Fibroblast of pulmonary artery (primary cell): Measurements from ENCODE around the gene PPP2CA.

Experiments used
- DNase-seq: peaks from one replicate; pipeline ENCODE4 v3.0.0-alpha.2; 2010; ENCODE audit warnings: low read depth
- H3K4me3 ChIP-seq: replicated peaks from 2 replicates; pipeline ENCODE4 v1.5.1; 2011; ENCODE audit warnings: low read depth, mild to moderate bottlenecking, control low read depth, low read length, moderate library complexity
- TF ChIP-seq, protein P1 (sequence below): IDR thresholded peaks from 2 replicates; pipeline ENCODE4 v1.5.1; 2011; ENCODE audit warnings: mild to moderate bottlenecking, control low read depth, low read length, inconsistent platforms; ENCODE audit errors: missing control alignments

The PPP2CA gene

DNA sequence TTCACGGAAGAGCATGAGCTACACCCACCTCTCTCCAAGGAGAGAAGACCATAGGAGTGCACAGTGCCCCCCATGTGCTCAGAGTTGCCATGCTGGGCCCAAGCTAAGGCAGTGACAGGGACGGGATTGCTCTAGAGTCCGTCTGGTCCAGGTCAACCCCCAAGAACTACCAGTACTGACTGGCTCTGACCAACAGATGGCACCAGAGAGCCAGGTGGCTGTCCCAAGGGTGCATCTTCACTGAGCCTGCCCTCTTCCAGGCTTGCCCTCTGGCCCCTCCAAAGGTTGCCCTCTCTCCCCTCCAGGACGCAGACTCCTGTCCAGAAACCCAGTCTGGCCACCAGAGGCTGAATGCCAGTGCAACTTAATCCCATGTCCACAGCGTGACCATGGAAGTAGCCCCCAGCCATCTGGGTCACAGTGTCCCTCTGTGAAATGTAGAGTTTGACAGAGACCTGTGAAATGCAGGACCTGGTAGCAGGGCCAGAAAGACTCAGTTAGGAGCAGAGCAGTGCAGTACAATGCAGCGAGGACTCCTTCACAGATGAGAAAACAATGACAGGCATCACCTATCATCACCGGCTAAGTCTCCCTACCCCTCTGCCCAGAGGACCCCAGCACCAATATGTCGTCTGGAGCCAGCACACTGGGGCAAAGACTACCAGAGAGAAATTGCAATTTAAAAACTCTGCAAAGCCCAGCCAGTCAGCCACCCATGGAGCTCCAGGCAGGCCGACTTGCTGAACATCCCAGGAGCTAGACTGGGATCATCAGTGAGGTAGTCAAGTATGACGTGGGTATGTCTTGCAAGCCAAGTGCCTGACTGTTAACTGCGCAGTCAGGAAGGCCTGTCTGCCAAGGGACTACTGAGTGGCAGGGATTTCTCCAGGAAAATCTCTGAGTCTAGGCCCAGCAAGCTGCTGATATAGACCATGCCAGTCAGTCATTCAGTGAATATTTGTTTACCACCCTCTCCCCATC, 41.4 kb downstream of the PPP2CA start:
- TF ChIP-seq, protein P1, sequence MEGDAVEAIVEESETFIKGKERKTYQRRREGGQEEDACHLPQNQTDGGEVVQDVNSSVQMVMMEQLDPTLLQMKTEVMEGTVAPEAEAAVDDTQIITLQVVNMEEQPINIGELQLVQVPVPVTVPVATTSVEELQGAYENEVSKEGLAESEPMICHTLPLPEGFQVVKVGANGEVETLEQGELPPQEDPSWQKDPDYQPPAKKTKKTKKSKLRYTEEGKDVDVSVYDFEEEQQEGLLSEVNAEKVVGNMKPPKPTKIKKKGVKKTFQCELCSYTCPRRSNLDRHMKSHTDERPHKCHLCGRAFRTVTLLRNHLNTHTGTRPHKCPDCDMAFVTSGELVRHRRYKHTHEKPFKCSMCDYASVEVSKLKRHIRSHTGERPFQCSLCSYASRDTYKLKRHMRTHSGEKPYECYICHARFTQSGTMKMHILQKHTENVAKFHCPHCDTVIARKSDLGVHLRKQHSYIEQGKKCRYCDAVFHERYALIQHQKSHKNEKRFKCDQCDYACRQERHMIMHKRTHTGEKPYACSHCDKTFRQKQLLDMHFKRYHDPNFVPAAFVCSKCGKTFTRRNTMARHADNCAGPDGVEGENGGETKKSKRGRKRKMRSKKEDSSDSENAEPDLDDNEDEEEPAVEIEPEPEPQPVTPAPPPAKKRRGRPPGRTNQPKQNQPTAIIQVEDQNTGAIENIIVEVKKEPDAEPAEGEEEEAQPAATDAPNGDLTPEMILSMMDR: peak; percentile 98
- no peak overlapping the region for H3K4me3 ChIP-seq
- DNase-seq: peak; percentile 75

DNA sequence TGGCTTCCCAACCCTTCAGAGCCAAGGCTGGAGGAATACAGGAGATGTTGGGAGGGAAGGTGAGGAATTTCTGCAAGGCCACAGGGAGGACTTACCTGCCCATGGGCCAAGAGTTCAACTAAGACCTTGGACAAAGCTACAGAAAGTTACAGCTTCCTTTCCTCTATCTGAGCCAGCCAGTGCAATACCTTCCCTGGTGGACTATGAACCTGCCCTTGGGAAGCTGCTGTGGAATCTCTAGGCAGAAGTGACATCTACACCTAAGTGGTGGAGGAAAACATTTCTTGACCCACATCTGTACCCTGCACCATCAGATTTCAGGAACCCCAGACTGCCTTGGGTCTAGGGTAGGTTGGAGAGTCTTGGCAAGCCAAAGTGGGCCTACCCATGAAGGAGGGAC, 42.4 kb downstream of the PPP2CA start:
- no peak for DNase-seq
- no peak overlapping the region for H3K4me3 ChIP-seq
- TF ChIP-seq, protein P1: no peak

DNA sequence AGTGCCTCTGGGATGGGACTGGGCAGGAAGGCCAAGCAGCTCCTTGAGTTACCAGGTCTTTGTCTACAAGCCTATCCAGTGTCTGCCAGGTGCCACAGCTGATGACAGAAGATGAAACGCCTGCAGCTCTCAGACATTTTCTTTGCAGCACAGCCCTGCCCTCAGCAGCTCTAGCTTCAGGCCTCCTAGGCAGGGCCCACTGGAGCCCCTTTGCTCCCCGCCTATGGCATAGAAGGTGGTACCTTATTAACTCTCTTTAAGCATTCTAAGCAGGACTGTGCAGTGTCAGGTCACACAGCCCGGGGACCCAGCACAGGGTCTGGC, 47.8 kb downstream of the PPP2CA start:
- H3K4me3 ChIP-seq: peak overlapping the region; percentile 80
- TF ChIP-seq, protein P1: no peak
- no peak for DNase-seq

DNA sequence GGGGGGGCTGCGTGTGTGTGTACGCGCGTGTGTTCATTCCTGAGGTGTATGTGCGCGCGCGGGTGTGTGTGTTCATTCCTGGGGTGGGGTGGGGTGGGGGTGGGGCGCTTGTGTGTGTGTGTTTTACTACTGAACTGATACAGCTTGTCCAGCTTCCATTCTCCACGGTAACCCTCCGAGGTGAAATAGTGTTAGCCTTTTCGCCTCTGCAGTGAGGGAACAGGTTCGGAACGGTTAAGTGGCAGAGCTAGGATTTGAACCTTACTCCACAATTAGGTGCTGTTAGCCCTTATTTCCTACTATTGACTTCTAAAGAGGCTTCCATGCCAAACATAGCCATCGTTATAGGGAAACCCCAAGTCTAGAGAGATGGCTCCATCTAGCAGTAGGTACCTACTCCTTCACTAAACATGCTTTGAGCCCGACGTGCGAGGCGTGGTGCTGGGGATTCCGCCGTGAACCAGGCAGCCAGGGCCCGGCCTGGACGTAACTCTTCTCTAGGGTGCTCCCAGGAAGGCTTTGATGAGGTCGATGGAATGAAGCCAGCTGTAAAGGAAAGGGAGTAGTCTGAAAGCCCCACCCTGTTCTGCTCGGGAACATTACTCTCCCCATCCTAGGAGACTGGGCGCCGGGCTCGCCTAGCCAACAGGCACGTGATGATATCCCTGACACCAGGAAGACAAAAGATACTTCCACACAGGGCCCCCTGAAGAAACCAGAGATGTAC, 48.3 kb downstream of the PPP2CA start:
- DNase-seq: peak; percentile 63
- TF ChIP-seq, protein P1: no peak

DNA sequence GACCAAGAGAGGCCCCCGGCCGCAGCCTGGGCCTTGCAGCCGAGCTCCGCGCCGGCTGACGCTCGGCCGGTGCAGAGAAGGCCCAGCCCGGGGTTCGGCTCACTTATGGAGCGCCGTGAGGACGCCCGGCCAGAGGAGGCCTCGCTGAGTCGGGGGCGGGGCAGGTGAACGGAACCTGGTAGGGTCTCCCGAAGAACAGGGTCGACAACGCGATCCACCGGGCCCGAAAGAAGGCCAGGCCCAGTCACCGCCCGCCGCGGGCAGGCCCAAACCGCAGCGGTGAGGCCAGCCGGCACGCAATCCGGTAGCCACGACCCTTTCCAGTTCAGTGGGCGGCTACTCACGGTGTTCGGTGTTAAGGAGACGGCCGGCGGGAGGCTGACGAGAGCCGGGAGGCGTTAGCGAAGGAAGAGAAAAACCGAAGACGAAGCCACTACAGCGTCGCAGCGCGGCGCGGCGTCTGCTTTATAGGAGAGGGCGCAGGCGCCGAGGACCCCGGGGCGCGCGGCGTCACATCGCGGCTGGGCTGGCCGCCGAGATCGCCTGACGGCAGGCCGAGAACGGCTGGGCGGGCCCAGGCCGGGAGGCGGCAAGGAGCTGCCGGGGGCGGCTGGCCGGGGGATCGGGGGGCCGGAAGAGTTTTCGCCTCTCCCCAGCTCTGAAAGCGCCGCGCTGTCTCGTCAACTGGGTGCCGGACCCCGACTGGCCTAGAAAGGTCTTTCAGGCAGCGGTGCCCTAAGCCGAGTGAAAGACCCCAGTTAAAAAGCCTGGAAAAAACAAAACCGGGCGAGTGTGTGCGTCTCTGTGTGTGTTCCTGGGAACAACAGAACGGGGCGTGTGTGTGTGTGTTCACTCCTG, 49.1 kb downstream of the PPP2CA start, which contains the start of gene SKP1:
Gene SKP1 (minus strand): TSS at position 440 of the 858 bp plus-strand sequence. CDS start 2,928 bp downstream, outside the sequence.
- peak within 1 kb of the TSS; percentile 80 for H3K4me3 ChIP-seq
- DNase-seq: peak; percentile 82
- TF ChIP-seq, protein P1: no peak

More for the DNA sequence above, 48.3 kb downstream of the PPP2CA start:
- H3K4me3 ChIP-seq: peak overlapping the region; percentile 80

DNA sequence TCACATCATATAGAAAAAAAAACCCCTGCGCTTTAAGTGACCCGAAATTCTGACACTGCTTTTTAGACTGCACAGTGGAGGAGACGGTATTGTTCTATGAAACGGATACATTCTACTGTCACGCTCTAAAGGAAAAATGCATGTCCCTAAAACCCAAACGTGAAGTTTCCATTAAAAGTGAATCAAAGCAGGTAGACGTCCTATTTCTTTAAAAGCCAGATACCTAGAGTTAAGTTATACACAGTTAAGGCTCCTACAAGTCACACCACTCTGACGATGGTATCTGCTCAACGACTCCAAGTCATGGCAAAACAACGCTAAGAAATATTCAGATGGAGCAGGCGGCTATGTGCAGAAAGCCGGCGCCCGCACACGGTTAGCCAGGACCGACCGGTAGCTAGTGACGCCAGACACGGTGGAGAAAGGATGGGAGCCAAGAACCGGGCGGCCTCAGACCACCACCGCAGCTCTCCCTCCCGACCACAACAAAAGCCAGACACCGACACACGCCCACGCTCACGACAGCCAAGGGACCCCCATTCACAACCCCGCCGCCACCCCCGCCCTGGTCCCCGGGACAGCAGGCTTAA, 49.9 kb downstream of the PPP2CA start:
- TF ChIP-seq, protein P1: no peak
- peak; percentile 25 for DNase-seq
- peak overlapping the region; percentile 80 for H3K4me3 ChIP-seq
